ENCODE results near the gene MORF4L2. TPM values are rescaled to one million over a fixed set of nuclear protein-coding genes. Genes with fewer than 3 reads are reported as not detected.
A peak's percentile ranks its signal among the peaks of the same experiment; 100 is the strongest.

MORF4L2 gene
- total RNA-seq, 1 experiment from 2014 or later, result 806 TPM

- H3K27ac ChIP-seq, result no peak overlapping the region
- H3K36me3 ChIP-seq, result no peaks in the 10 kb centered on the region
- H3K27me3 ChIP-seq (replicated peaks), result no peaks in the 10 kb centered on the region
- H3K4me3 ChIP-seq, result no peak overlapping the region
- peaks cover 23% of the 10 kb centered on the region for H3K4me1 ChIP-seq (replicated peaks)
- no peaks in the 10 kb centered on the region for H3K9me3 ChIP-seq (replicated peaks)
- no peak for DNase-seq (ENCODE audit: low read depth in 1 of 2, low spot score in 2 of 2)
These were observed 51.1 kb downstream of the MORF4L2 start for GRCh38 chrX:103635436-103635835.

- no peak overlapping the region for H3K27ac ChIP-seq
- no peaks in the 10 kb centered on the region for H3K36me3 ChIP-seq
- peaks cover 5% of the 10 kb centered on the region; the same call in 1 of the 2 replicates for H3K4me1 ChIP-seq (replicated peaks)
- no peaks in the 10 kb centered on the region for H3K9me3 ChIP-seq (replicated peaks)
- no peak for DNase-seq (ENCODE audit: low read depth in 1 of 2, low spot score in 2 of 2)
- no peak overlapping the region for H3K4me3 ChIP-seq
- no peaks in the 10 kb centered on the region for H3K27me3 ChIP-seq (replicated peaks)
These were observed 55.4 kb downstream of the MORF4L2 start for GRCh38 chrX:103631145-103631544.

GRCh38 chrX:103630171-103630511, 56.4 kb downstream of the MORF4L2 start:
- peaks cover 5% of the 10 kb centered on the region; the same call in 1 of the 2 replicates for H3K4me1 ChIP-seq (replicated peaks)
- no peaks in the 10 kb centered on the region for H3K27me3 ChIP-seq (replicated peaks)
- peak overlapping the region; percentile 53 for H3K4me3 ChIP-seq
- no peak for DNase-seq (ENCODE audit: low read depth in 1 of 2, low spot score in 2 of 2)
- no peaks in the 10 kb centered on the region for H3K36me3 ChIP-seq
- no peak overlapping the region for H3K27ac ChIP-seq
- H3K9me3 ChIP-seq (replicated peaks), result no peaks in the 10 kb centered on the region

GRCh38 chrX:103629318-103630170, 57.0 kb downstream of the MORF4L2 start:
- Histone ChIP-seq H3K27me3 (replicated peaks) (no peaks in the 10 kb centered on the region), H3K4me3 (peak overlapping the region; percentile 53), H3K9me3 (replicated peaks) (no peaks in the 10 kb centered on the region), H3K36me3 (no peaks in the 10 kb centered on the region), H3K4me1 (replicated peaks) (peaks cover 5% of the 10 kb centered on the region; the same call in 1 of the 2 replicates), H3K27ac (peak overlapping the region; percentile 49)
- DNase-seq (ENCODE audit: low read depth in 1 of 2, low spot score in 2 of 2), result peak; percentile 62 to 64

- DNase-seq (ENCODE audit: low read depth in 1 of 2, low spot score in 2 of 2), result peak in 1 of 2 experiments; percentile 29
- Histone ChIP-seq H3K4me3 (peak within 1 kb of the TSS; percentile 53), H3K36me3 (no peaks in the 10 kb centered on the region), H3K27me3 (replicated peaks) (no peaks in the 10 kb centered on the region), H3K9me3 (replicated peaks) (no peaks in the 10 kb centered on the region), H3K27ac (peak within 1 kb of the TSS; percentile 49), H3K4me1 (replicated peaks) (peaks cover 5% of the 10 kb centered on the region; the same call in 1 of the 2 replicates)
These were observed 57.8 kb downstream of the MORF4L2 start, which contains the start of gene TCEAL1 for GRCh38 chrX:103628386-103629317. TCEAL1 (plus strand) TSS chrX:103628975; CDS start chrX:103629917, 942 bp downstream.

GRCh38 chrX:103626855-103627254, 59.6 kb downstream of the MORF4L2 start:
- no peaks in the 10 kb centered on the region for H3K9me3 ChIP-seq (replicated peaks)
- H3K27me3 ChIP-seq (replicated peaks), result no peaks in the 10 kb centered on the region
- H3K36me3 ChIP-seq, result no peaks in the 10 kb centered on the region
- H3K27ac ChIP-seq, result no peak overlapping the region
- no peak overlapping the region for H3K4me3 ChIP-seq
- no peak for DNase-seq (ENCODE audit: low read depth in 1 of 2, low spot score in 2 of 2)
- peaks cover 5% of the 10 kb centered on the region; the same call in 1 of the 2 replicates for H3K4me1 ChIP-seq (replicated peaks)

Other genes starting within 250 kb of the MORF4L2 start
- gene RAB40A, start 167.2 kb downstream of the MORF4L2 start, total RNA-seq (2014; rRNA removed; shearing (Covaris generic)), result 0.11 and 0.19 TPM in 2 replicates
- 45.1 and 50.6 TPM in 2 replicates for gene TCEAL4, start 101.2 kb downstream of the MORF4L2 start, total RNA-seq (2014; rRNA removed; shearing (Covaris generic))
- 21.0 and 30.5 TPM in 2 replicates for gene TCEAL3, start 78.7 kb downstream of the MORF4L2 start, total RNA-seq (2014; rRNA removed; shearing (Covaris generic))
- 21.5 and 42.7 TPM in 2 replicates for gene TCEAL1, start 57.7 kb downstream of the MORF4L2 start, total RNA-seq (2014; rRNA removed; shearing (Covaris generic))
- gene TMEM31, start 24.2 kb upstream of the MORF4L2 start, total RNA-seq (2014; rRNA removed; shearing (Covaris generic)), result not detected in 2 replicates
- gene PLP1, start 90.1 kb upstream of the MORF4L2 start, total RNA-seq (2014; rRNA removed; shearing (Covaris generic)), result not detected in 2 replicates
- gene RAB9B, start 145.6 kb upstream of the MORF4L2 start, total RNA-seq (2014; rRNA removed; shearing (Covaris generic)), result 0.50 and 1.7 TPM in 2 replicates

Data from SJSA1 (cell line).